Mucosa of descending colon (tissue), 3 donors: ENCODE measurements around the gene SPRYD4. TPM values are rescaled to one million over a fixed set of nuclear protein-coding genes. Genes with fewer than 3 reads are reported as not detected.
A peak's percentile ranks its signal among the peaks of the same experiment; 100 is the strongest.
"Not testable (repeated sequence)": the region's sequence is repeated elsewhere in the genome, so short reads cannot be mapped to it uniquely, and the experiment has no call there.

ENCODE experiments used
- ATAC-seq: fragments of 200-7000 bp; cut with Tn5 transposase; one replicate; pipeline ENCODE4 v1.9.1; 2020; ENCODE audit warnings: mild to moderate bottlenecking, moderate library complexity
- DNase-seq, 3 donors: peaks; one replicate each; pipeline ENCODE4 v3.0.0-alpha.2; 2020
- H3K36me3 ChIP-seq: fragments of 200-600 bp; one replicate; pipeline ENCODE4 v1.8.0; 2021; ENCODE audit warnings: low read depth, mild to moderate bottlenecking
- H3K4me1 ChIP-seq: fragments of 200-600 bp; one replicate; pipeline ENCODE4 v1.8.0; 2021; ENCODE audit warnings: low read depth, mild to moderate bottlenecking
- H3K4me3 ChIP-seq: fragments of 200-600 bp; one replicate; pipeline ENCODE4 v1.8.0; 2021; ENCODE audit warnings: mild to moderate bottlenecking
- H3K9me3 ChIP-seq: fragments of 200-600 bp; one replicate; pipeline ENCODE4 v1.8.0; 2021; ENCODE audit warnings: mild to moderate bottlenecking
- intact Hi-C, 2 donors: fragments of 100-400 bp; cut with DNase I in 1 of 2; cut with micrococcal nuclease in 1 of 2; formaldehyde crosslinking; loops; one replicate each; pipeline versions ENCODE4 v1.11.0 to v1.11.1; 2022; cut with DNase I, micrococcal nuclease
- total RNA-seq, 3 donors: library from RNA; stranded (reverse); fragmentation: NEBNext Ultra II Directional in 2 of 3; extraction: Animal tissue kit (Norgen Biotek cat#: 25700) in 2 of 3; gene quantifications; one replicate each; pipeline versions ENCODE4 v1.2.1 to v1.2.4, GENCODE V29; 2021 to 2023
- TF ChIP-seq, protein P1 (sequence below): fragments of 200-600 bp; IDR thresholded peaks from one replicate; pipeline ENCODE4 v1.8.0; 2022; ENCODE audit warnings: antibody characterized with exemption, mild to moderate bottlenecking
- donor health status: DM: no; HTN: no; CAD: no; lungs with moderate emphysema.
- donor health status: DM: no; HTN: no; CAD: no.
- donor health status: DM: no; HTN: yes; CAD: no.

Gene SPRYD4
- total RNA-seq, 3 donors from 2014 or later: 4.3 to 5.2 (median 4.9) TPM

GRCh38 chr12:56431850-56432249 lies 36.5 kb upstream of the SPRYD4 start:
- no peak for ATAC-seq
- no peaks in the 10 kb centered on the region for H3K36me3 ChIP-seq
- no peak overlapping the region for H3K4me3 ChIP-seq
- TF ChIP-seq, protein P1, sequence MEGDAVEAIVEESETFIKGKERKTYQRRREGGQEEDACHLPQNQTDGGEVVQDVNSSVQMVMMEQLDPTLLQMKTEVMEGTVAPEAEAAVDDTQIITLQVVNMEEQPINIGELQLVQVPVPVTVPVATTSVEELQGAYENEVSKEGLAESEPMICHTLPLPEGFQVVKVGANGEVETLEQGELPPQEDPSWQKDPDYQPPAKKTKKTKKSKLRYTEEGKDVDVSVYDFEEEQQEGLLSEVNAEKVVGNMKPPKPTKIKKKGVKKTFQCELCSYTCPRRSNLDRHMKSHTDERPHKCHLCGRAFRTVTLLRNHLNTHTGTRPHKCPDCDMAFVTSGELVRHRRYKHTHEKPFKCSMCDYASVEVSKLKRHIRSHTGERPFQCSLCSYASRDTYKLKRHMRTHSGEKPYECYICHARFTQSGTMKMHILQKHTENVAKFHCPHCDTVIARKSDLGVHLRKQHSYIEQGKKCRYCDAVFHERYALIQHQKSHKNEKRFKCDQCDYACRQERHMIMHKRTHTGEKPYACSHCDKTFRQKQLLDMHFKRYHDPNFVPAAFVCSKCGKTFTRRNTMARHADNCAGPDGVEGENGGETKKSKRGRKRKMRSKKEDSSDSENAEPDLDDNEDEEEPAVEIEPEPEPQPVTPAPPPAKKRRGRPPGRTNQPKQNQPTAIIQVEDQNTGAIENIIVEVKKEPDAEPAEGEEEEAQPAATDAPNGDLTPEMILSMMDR: no peak
- no peaks in the 10 kb centered on the region for H3K9me3 ChIP-seq
- intact Hi-C loops: no loop called here
- H3K4me1 ChIP-seq: no peaks in the 10 kb centered on the region
- DNase-seq: no peak

DNA sequence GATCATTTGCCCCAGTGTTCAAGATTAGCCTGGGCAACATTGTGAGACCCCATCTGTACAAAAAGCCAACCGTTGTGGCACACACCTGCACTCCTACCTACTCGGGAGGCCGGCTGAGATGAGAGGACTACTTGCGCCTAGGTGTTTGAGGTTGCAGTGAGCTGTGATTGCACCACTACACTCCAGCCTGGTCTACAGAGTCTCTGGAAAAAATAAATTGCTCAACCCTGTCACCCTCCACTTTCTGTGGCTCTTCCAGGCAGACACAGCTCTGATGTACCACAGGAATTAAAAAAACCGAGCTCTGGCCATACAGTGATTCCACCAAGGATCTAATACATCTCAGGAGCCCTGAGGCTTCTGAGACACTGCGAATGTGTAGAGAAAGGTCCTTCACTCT lies 33.5 kb upstream of the SPRYD4 start:
- ATAC-seq: no peak
- H3K36me3 ChIP-seq: no peaks in the 10 kb centered on the region
- H3K9me3 ChIP-seq: no peaks in the 10 kb centered on the region
- H3K4me3 ChIP-seq: no peak overlapping the region
- no peak for DNase-seq
- intact Hi-C loops: no loop called here
- no peaks in the 10 kb centered on the region for H3K4me1 ChIP-seq
- TF ChIP-seq, protein P1: no peak

DNA sequence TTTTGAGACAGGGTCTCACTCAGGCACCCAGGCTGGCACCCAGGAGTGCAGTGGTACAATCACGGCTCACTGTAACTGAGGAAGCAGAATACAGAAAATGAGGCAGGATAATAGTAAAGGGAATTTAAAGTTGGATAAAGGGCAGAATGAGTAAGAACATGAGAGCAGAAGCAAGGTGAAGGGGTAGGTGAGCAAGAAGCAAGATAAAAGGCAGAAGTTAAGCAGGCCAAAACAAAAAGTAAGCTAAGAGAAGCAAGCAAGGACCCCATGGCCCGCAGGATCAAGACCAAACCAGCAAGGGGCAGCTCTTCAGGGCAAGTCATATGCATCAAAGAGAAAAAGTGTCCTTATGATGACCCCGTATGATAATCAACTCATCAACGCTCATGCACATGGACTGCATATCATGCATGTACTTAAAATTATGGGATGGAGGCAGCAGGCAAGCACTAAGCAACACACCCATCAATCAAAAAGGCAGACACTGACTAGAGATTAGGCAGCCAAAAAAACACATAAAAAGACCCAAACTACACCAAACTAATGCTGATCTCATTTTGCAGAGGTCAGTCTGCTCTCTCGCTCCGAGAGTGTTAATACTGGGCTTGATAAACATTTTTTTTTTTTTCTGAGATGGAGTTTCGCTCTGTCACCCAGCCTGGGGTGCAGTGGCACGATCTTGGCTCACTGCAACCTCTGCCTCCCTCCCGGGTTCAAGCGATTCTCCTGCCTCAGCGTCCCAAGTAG lies 30.8 kb upstream of the SPRYD4 start:
- Histone ChIP-seq H3K4me3 (no peak overlapping the region), H3K9me3 (no peaks in the 10 kb centered on the region), H3K4me1 (no peaks in the 10 kb centered on the region), H3K36me3 (no peaks in the 10 kb centered on the region)
- ATAC-seq: no peak
- DNase-seq: no peak
- TF ChIP-seq, protein P1: no peak
- intact Hi-C loops: no loop called here

- H3K4me1 ChIP-seq, H3K9me3 ChIP-seq, H3K36me3 ChIP-seq, ATAC-seq, H3K4me3 ChIP-seq, DNase-seq, intact Hi-C loops: not testable (repeated sequence)
These were observed 25.2 kb upstream of the SPRYD4 start for GRCh38 chr12:56443208-56443607.

DNA sequence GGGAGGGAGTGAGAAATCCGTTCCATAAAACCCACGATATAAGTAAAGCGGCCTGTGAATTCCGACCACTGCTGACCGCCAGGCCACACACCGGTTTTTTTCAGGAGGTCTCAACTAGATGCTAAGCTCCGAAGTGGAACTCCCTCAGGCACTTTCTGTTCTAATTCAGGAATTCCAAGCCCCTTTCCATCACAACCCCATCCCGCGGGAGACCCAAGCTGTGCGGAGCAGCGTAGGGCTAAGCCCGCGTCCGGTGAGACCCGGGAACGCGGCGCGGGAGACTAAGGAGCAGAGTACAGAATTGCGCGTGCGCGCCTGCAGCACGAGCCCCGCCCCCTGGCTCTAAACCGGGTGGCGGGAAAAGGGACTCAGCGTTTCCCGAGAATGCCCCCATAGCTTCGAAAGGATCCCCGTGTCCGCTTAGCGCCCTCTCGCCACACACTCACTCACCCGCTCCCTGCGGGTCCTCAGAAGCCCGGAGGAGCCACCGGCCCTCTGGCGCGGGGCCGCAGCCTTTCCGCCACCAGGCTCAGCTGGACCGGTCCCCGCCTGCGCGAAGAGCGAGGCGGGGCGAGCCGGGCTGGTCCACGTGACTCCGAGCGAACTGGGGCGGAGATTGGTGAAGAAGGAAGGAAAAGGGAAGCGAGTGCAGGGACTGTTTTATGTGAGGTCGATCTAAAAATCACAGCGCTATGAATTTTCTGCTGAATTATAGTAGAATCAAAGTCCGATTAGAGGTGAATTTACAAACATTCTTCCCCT lies 19.3 kb upstream of the SPRYD4 start, which contains the start of gene TIMELESS:
TIMELESS (minus strand) TSS at position 567 of the 762 bp plus-strand sequence. CDS start 15,256 bp downstream, outside the sequence.
- peaks cover 5% of the 10 kb centered on the region for H3K4me1 ChIP-seq
- DNase-seq (peak; percentile 89 to 93 (median 93)), ATAC-seq (peak; percentile 99)
- no peaks in the 10 kb centered on the region for H3K9me3 ChIP-seq
- TF ChIP-seq, protein P1: no peak
- H3K4me3 ChIP-seq: peak within 1 kb of the TSS; percentile 63
- intact Hi-C loops: no loop called here
- H3K36me3 ChIP-seq: no peaks in the 10 kb centered on the region

DNA sequence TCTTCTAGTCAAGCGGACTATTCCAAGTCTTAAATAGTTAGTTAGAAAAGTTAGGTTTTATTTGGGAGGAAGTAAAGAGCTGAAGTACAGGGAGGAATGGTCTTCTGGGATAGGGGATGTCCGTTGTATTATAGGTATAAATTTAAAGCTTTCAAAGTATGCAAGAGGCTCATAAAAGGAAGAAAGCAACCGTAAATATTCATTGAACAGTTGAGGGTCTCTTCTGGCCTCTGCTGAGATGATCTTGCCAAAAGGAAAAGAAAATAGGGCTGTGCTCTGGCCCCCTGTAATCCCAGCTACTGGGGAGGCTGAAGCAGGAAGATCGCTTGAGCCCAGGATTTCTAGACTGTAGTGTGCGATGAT lies 18.8 kb upstream of the SPRYD4 start:
- intact Hi-C loops: no loop called here
- ATAC-seq (no peak), DNase-seq (no peak)
- Histone ChIP-seq H3K4me1 (peaks cover 5% of the 10 kb centered on the region), H3K9me3 (no peaks in the 10 kb centered on the region), H3K36me3 (no peaks in the 10 kb centered on the region), H3K4me3 (peak overlapping the region; percentile 63)
- TF ChIP-seq, protein P1: no peak
